C4-2B (cell line): ENCODE data around the gene ADCY10.
"Not testable (repeated sequence)": the region's sequence is repeated elsewhere in the genome, so short reads cannot be mapped to it uniquely, and the experiment has no call there.

Source experiments
- ZFX ChIP-seq: fragments of 450-650 bp; IDR thresholded peaks from 2 replicates; pipeline ENCODE4 v1.6.1; 2017
- TF ChIP-seq, protein P1 (sequence below): fragments of 450-650 bp; conservative IDR thresholded peaks from 2 replicates; pipeline ENCODE4 v1.5.1; 2017; ENCODE audit warnings: mild to moderate bottlenecking

DNA sequence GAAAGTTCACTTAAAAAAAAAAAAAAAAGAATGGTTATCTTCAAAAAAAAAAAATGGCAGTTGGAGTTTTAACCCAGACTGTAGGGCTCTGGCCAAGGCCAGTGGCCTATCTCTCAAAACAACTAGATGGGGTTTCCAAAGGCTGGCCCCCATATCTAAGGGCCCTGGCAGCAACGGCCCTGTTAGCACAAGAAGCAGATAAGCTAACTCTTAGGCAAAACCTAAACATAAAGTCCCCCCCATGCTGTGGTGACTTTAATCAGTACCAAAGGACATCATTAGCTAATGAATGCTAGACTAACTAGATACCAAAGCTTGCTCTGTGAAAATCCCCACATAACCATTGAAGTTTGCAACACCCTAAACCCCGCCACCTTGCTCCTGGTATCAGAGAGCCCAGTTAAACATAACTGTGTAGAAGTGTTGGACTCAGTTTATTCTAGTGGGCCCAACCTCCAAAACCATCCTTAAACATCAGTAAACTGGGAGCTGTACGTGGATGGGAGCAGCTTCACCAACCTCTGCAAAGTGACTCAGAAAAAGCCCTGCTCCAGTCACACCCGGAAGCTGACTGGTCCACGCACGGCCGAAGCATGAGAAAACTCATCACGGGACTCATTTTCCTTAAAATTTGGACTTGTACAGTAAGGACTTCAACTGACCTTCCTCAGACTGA, 47.1 kb downstream of the ADCY10 start:
- TF ChIP-seq, protein P1, sequence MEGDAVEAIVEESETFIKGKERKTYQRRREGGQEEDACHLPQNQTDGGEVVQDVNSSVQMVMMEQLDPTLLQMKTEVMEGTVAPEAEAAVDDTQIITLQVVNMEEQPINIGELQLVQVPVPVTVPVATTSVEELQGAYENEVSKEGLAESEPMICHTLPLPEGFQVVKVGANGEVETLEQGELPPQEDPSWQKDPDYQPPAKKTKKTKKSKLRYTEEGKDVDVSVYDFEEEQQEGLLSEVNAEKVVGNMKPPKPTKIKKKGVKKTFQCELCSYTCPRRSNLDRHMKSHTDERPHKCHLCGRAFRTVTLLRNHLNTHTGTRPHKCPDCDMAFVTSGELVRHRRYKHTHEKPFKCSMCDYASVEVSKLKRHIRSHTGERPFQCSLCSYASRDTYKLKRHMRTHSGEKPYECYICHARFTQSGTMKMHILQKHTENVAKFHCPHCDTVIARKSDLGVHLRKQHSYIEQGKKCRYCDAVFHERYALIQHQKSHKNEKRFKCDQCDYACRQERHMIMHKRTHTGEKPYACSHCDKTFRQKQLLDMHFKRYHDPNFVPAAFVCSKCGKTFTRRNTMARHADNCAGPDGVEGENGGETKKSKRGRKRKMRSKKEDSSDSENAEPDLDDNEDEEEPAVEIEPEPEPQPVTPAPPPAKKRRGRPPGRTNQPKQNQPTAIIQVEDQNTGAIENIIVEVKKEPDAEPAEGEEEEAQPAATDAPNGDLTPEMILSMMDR = not testable (repeated sequence)
- TF ChIP-seq ZFX = not testable (repeated sequence)
